HG03558 (cell line): Measurements from ENCODE around the gene TMEM121.
"Not testable (repeated sequence)": the region's sequence is repeated elsewhere in the genome, so short reads cannot be mapped to it uniquely, and the experiment has no call there.

Experiments
- ATAC-seq: cut with Tn5 transposase; IDR thresholded peaks from one replicate; pipeline ENCODE4 v1.9.1; 2021; ENCODE audit warnings: moderate number of reproducible peaks; ENCODE audit not compliant: unreplicated experiment; ENCODE audit errors: extremely low read depth

TMEM121 gene

GRCh38 chr14:105566248-105567163, 40.1 kb downstream of the TMEM121 start:
- not testable (repeated sequence) for ATAC-seq

GRCh38 chr14:105567164-105568103, 41.1 kb downstream of the TMEM121 start:
- ATAC-seq = not testable (repeated sequence)

- not testable (repeated sequence) for ATAC-seq
Measured at GRCh38 chr14:105568140-105568843, 41.9 kb downstream of the TMEM121 start.

GRCh38 chr14:105568859-105569766, 42.7 kb downstream of the TMEM121 start:
- no peak for ATAC-seq

GRCh38 chr14:105570482-105570881, 44.1 kb downstream of the TMEM121 start:
- no peak for ATAC-seq

GRCh38 chr14:105571181-105571951, 45.0 kb downstream of the TMEM121 start:
- not testable (repeated sequence) for ATAC-seq

- ATAC-seq = not testable (repeated sequence)
Measured at GRCh38 chr14:105572063-105572462, 45.7 kb downstream of the TMEM121 start.

GRCh38 chr14:105573841-105574240, 47.5 kb downstream of the TMEM121 start:
- not testable (repeated sequence) for ATAC-seq

GRCh38 chr14:105574411-105574810, 48.0 kb downstream of the TMEM121 start:
- ATAC-seq = not testable (repeated sequence)

GRCh38 chr14:105575016-105575700, 48.8 kb downstream of the TMEM121 start:
- ATAC-seq = peak; percentile 40

- ATAC-seq = no peak
Measured at GRCh38 chr14:105576525-105577088, 50.2 kb downstream of the TMEM121 start.

- ATAC-seq = no peak
Measured at GRCh38 chr14:105577314-105577861, 51.0 kb downstream of the TMEM121 start.

GRCh38 chr14:105578070-105578469, 51.7 kb downstream of the TMEM121 start:
- ATAC-seq = no peak

- ATAC-seq = not testable (repeated sequence)
Measured at GRCh38 chr14:105579221-105579620, 52.8 kb downstream of the TMEM121 start.
